NCI-H748 (cell line): ENCODE data around the gene CDKN2C.

Source experiments
- DNase-seq: peaks from one replicate; lab custom pipeline; 2025; ENCODE audit not compliant: unreplicated experiment; lab: John Stamatoyannopoulos, UW

Gene CDKN2C

DNA sequence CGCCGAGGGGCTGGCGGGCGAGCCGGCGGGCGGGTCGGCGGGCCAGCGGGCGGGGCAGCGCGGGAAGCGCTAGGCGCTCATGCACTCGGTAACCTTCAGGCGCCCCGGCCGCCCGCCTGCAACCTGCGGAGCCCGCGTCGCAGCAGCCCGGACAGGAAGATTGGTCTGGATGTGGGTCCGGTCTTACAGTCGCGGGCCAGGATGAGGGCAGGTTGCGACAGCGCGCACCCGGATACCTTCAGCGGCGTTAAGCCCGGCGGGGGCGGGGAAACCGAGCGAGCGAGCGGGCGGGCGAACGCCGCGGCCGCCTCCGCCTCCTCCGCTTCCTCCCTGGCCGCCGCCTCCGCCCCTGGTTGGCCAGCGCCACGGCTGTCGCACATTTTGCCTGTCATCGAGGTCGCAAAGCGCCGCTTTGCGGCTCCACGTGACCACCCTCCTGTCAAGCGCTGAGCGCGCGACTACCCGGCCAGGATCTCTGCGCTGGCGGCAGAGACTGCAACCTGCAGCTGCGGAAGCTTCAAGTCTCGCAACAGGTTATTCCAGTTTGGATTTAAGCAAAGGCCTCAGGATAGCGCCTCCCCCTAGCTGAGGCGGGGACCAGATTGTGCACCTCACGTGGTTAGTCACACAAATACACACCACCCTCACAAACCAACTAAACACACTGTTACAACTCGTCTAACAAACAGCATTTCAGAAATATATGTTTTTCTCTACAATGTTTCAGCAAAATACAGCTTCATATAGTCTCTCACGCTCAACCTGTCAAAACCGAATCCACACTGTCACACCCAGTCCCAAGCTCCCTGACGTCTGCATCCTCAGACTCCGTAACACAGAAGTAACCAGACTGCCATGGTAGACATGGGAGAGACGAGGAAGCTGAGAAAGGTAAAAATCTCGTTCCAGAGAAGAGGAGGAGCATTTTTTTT, 9.9 kb upstream of the CDKN2C start, which contains the start of gene FAF1:
TSS of gene FAF1 (minus strand) at position 355 of the 932 bp plus-strand sequence. CDS start 456 bp downstream, outside the sequence.
- DNase-seq, result peak; percentile 100

DNA sequence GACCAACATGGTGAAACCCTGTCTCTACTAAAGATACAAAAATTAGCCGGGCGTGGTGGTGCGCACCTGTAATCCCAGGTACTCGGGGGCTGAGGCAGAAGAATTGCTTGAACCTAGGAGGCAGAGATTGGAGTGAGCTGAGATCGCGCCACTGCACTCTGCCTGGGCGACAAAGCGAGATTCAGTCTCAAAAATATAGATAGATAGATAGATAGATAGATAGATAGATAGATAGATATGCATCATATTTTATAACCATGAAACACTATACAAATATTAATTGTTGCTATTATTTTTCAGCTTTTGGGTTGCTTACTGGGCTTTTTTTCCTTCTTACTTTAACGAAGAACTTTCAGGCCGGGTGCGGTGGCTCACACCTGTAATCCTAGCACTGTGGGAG, 5.2 kb upstream of the CDKN2C start:
- no peak for DNase-seq

DNA sequence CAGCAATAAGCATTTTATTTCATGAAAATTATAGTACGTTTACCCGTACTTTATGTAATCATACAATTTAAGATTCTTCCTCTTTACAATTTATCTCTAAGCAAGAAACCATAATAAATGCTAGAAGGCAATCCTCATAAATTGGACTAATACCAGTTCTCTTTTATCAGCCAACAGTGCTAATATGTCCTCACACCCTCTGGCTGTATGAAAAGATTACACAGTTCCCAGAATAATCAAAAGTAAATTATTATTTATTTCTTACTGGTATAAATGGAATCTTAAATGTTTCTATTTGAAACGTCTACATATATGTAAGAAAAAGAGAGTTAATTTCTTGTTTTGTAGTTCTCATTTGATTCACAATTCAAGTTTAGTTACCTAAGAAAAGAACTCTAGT, 3.1 kb upstream of the CDKN2C start:
- DNase-seq, result no peak

DNA sequence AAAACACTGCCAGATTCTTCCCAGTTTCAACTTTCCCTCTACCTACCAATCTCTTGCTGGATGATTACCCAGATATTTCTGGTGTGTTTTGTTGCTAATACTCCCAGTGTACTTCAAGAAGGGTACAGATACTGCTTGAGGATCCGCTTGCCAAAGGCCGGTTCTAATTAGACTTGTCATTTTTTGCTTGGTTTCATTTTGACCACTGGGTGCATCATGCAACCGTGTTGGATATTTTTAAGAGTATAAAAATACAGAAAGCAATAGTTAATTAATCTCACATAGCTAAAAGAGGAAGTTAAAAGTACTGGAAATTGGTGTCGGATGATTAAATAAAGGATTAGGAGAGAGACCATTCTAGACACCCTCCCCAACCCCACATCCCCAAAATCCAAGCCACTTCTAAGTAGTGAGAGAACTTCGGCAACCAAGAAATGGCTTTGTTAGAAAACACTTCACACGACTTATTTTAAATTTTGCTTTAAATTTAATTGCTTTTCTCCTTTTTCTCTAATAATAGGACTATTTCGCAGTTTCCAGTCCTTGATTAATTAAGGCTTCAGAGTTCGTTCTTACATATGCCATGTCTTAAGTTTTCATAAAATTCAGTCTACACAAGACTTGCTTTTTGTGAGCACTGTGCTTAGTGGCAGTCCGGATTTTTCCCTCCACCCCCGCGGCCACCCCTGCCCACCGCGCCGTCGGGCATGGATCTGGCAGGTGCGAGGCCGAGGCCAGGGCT, 2.5 kb upstream of the CDKN2C start:
- DNase-seq, result peak; percentile 44

DNA sequence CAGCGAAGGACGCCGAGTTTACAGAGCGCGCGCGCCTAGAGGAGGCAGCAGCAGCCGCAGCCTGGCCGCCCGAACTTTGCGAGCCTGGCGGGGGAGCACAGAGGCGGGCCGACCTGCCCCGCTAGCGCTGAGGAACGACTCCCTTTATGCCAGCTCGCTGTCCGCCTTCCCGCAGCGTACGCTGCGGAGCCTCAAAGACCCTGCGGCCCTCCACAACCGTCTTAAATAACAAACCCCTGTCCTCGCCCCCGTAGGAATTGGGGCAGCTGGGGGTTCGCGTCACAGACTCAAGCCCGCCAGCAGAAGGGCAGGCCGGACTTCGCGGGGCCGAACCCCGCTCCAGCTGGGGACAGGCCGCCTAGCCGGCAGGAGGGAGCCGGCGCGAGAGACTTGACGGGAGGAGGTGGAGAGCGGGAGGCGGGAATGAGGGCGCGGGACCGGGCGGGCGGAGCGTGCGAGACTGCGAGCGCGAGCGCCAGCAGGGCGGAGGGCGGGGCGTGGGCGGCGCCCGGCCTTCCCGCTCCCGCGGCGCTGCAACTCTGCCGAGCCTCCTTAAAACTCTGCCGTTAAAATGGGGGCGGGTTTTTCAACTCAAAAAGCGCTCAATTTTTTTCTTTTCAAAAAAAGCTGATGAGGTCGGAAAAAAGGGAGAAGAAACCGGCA, 1.8 kb upstream of the CDKN2C start:
- peak; percentile 97 for DNase-seq

DNA sequence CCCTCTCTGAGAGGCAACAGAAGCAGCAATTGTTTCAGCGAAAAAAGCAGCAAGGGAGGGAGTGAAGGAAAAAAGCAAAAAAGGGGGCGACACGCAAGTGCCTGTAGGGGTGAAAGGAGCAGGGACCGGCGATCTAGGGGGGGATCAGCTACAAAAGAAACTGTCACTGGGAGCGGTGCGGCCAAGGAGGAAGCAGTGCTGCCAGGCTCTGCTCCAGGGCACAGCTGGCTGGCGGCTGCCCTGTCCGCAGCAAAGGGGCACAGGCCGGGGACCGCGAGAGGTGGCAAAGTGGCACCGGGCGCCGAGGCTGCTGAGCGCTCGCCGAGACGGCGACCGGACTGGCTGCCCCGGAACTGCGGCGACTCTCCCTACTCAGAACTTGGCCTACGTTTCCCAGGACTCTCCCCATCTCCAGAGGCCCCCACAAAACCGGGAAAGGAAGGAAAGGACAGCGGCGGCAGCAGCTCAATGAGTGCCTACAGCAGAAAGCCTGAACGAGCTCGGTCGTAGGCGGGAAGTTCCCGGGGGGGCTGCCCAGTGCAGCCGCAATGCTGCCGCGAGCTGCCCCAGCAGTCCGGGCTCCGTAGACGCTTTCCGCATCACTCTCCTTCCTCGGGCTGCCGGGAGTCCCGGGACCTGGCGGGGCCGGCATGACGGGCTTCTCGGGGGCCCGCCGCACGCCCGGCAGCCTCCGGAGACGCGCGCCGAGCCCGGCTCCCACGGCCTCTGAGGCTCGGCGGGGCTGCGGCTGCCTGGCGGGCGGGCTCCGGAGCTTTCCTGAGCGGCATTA, 1.0 kb upstream of the CDKN2C start:
- DNase-seq, result peak; percentile 74

DNA sequence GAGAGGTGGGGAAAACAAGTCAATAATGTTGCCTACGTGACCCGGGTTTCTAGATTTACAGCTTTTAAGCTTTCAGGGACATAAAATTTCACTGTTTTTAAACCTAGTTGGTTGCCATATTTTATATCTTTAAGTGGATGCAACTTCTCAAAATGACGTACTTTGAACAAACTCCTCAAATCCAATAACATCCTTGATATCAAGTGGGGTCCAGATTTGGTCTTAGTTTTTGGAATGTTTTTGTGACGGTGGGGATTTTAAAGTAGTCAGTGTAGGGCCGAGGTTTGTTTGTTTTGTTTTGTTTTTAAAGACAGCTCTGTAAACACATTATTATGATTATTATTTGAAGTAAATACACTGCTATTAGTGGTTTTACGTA, 453 bp downstream of the CDKN2C start:
- no peak for DNase-seq

DNA sequence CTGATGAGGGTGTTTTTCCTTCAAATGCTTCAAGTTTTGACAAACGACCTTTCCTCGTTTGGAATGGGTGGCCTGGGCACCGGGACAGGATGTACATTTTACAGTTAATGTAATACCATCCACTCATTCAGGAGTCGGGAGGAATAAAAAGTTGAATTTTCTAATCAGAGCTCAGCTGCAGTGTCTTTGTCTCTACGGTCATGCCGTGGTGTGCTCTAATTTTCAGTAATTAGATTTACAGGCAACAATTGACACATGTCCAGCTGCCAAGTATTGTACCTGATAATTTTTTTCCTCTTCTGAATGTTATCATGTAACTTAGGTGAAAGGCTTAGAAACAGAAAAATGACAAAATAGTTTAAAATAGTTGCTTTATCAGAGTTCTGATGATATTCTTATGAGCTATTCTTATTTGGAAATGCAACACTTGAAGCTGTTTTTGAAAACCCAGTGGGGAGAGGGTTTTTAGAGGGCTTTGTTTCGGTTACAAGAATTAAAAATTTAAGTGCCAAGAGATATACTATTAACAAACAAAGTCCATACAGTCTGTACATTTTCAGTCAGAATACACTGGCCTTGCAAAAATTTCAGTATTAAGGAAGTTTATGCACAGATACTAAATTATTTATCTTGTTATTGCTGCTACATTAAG, 1.0 kb downstream of the CDKN2C start:
- peak; percentile 65 for DNase-seq

DNA sequence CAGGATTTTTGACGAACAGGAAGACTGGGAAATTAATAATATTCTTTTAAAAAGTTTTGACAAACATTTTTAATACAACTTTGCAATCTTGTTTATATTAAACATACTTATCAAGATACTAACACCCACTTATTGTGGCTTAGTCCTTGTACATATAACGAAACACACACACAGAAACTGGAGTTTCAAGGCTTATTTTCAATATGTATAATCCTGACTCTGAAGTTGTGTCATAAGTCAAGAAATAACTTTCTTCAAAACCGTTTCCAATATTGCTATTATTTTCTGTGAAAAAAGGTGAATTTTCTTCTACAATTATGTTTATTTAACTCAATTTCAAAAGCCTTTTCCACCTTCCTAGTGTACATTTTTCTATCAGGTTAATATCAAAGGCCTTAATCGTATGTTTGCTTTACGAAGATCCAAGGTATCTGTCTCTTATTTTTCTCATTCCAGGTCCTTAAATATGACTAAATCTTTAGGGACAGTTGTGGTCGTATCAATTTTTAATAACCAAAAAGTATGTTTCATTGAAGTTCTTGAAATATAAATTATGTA, 1.8 kb downstream of the CDKN2C start:
- DNase-seq, result no peak

DNA sequence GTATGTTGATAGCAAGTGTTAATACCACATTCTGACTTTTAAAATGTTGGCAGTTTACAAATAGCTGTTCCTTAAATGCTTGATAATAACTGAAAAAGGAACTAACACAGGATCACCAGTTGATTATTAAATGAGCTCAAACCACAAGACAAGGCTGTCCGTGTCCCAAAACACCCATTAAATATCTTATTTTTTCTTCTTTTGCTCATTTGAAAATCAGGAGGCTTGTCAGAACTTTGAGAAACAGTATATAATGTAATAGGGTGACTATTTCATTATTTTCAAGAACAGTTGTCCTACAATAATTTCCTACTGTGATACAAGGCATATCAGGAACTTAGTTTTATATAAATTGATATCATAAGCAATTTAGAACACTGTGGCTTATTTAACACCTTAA, 2.7 kb downstream of the CDKN2C start:
- DNase-seq, result no peak

DNA sequence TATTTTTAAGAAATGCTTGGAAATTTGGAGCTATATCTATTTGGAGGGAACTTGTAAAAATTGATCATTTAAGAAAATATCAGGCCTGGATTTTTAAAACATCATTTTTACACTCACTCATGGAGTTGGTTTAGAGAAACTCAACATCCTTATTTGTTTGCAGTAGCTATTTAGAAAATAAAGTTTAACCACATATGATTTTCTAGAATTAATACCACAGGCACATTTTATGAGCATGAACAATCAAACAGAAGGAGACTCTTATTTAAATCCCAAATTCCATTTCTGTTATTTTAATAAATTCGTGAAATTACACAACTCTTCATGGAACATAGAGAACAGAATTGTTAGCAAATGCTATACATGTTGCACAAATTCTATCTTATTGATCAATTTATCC, 3.2 kb downstream of the CDKN2C start:
- DNase-seq, result no peak

DNA sequence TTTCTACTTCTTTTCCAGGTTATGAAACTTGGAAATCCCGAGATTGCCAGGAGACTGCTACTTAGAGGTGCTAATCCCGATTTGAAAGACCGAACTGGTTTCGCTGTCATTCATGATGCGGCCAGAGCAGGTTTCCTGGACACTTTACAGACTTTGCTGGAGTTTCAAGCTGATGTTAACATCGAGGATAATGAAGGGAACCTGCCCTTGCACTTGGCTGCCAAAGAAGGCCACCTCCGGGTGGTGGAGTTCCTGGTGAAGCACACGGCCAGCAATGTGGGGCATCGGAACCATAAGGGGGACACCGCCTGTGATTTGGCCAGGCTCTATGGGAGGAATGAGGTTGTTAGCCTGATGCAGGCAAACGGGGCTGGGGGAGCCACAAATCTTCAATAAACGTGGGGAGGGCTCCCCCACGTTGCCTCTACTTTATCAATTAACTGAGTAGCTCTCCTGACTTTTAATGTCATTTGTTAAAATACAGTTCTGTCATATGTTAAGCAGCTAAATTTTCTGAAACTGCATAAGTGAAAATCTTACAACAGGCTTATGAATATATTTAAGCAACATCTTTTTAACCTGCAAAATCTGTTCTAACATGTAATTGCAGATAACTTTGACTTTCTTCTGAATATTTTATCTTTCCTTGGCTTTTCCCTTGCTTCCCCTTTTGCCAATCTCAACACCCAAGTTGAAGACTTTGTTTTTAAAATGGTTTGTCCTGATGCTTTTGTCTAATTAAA, 4.0 kb downstream of the CDKN2C start:
- peak; percentile 67 for DNase-seq

DNA sequence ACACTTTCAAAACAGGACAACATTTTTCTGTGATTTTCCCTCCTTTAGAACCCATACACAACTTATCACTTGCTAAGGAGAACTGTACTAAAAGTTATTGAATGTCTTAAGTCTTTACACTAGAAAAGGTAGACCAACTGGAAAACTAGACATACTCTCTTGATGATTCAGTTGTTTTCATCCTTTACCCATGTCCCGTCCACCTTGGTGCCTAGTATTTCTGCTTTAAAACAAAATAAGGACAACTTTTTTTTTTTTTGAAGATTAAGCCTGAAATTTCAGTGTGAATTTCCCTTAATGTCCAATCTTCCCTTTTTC, 4.5 kb downstream of the CDKN2C start:
- DNase-seq, result no peak

DNA sequence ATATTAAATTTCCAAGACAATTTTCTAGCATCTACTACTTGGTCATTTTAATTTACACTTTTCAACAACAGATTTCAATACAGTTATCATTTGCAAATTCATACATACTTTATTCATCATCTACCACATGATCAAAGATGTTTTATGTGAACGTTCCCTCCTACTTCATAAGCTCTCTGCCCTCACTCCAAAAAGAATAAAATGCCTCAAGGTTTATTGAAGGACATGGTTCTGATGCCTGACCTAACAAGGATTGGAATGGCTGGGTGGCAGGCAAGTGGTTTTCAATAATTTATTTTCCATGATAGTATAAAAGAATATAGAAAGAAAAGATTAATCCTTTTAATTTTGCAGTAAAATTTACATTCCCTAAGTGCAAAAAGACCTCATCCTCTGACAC, 5.4 kb downstream of the CDKN2C start:
- DNase-seq, result peak; percentile 49

DNA sequence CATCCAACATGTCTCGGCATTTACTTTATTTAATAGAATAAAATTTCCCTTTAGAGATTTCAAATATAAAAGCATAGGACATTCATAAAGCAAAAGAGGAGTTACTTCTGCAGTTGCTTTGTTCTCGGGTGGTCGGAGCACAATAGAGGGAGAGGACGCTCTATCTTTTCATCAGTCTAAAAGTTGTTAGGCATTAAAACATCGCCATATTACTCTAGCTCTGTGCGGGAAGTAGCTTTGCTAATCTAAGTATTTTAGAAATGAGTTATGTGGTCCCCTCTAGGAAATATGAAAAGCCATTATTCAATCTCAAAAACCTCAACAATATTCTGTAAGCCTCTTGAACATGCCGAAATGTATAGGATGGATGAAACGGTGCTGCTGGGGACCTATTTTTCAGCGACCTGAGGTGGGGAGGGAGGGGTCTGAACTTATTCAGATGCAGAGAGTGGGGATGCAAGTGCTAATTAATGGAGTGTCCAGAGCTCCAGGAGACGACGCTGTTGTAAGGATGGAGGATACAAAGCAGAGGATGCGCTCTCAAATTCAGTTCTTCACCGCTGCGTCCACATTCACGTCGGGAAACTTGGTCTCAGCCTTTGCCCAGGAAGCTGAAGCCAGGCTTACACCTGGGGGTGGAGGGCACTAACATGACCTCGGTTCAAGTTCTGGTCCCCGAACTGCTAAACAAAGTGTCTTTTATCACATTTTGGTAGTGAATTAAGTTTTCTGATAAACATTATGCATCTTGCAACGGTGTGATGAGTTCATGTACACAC, 6.3 kb downstream of the CDKN2C start:
- DNase-seq, result peak; percentile 93

DNA sequence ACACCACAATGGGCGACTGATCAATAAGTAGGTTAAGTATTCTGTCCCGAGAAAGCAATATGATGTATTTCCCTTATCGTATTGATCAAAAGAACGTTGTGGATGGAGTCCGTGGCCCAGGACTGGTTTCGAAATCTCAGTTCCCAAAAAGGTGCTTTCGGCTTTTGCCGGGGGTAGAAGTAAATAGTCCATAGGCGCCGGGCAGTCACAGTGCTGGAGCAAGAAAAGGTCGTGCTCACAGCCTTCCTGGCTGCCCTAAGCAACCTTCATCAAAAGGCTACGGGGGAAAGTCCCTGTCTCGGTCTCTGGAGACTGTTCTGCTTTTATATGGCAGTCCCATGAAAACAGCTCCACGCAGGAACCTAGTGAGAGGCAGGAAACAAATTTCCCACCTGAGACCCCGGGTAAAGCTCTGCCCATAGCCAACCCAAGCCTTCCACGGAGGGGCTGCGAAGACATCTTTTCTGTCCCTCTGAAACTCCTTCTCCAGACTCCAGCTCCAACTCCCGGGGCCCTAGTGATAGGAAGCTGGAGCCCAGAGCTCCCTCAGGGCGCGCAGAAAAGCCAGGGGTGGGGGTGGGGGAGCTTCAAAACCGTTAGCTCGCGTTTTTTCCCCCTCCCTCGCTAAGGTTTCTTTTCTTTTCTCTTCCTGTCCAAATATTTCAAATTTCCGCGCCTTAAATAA, 7.0 kb downstream of the CDKN2C start:
- peak; percentile 87 for DNase-seq

DNA sequence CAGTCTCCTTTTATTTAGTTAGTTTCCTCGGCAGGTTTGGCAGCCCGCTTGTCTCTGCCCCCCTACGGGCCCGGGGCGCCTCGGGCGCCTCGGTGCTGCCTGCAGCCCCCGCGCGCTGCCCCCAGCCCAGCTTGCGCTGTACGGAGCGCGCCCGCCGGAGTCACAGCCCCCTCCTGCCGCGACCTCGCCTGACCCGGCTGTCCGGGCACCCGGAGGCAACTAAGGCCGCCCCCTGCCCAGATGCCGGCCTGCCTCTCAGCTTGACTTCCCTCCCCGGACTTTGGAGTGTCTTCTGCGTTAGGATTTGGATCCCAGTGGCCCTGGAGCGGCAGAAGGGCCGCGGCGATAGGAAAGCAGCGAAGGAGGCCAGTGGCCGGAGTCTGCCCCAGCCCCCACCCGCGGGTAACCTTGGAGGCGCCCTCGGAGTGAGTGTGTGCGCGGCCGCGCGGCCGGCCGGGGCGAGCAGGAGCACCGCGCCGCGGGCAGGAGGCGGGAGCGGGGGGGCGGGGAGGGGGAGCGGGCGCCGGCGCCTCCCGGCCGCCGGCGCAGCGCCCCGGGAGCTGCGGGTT, 7.6 kb downstream of the CDKN2C start:
- peak; percentile 76 for DNase-seq
